HepG2 (cell line): ENCODE results near the gene SLC6A12.
A peak's percentile ranks its signal among the peaks of the same experiment; 100 is the strongest.

Experiments
- ESRRA ChIP-seq: sonication (generic); formaldehyde crosslinking; IDR thresholded peaks from 2 replicates; pipeline ENCODE4 v1.5.1; 2020; ENCODE audit warnings: mild to moderate bottlenecking, low read depth, missing genetic modification reagents
- FOXA3 ChIP-seq: IDR thresholded peaks from 2 replicates; pipeline ENCODE4 v1.6.1; 2016; ENCODE audit warnings: missing genetic modification reagents, missing compliant biosample characterization
- HDAC2 ChIP-seq: sonication (generic); formaldehyde crosslinking; IDR thresholded peaks from 2 replicates; pipeline ENCODE4 v1.4.0; 2020; ENCODE audit warnings: missing genetic modification reagents
- NCOA2 ChIP-seq: sonication (generic); formaldehyde crosslinking; IDR thresholded peaks from 2 replicates; pipeline ENCODE4 v1.8.0; 2022; ENCODE audit warnings: inconsistent platforms
- SCMH1 ChIP-seq: sonication (generic); formaldehyde crosslinking; IDR thresholded peaks from 2 replicates; pipeline ENCODE4 v1.9.0; 2021; ENCODE audit warnings: missing genetic modification reagents, mild to moderate bottlenecking, borderline replicate concordance
- SMYD3 ChIP-seq: sonication (generic); formaldehyde crosslinking; IDR thresholded peaks from 2 replicates; pipeline ENCODE4 v1.8.1; 2023; ENCODE audit warnings: mild to moderate bottlenecking, missing genetic modification reagents
- ZFP1 ChIP-seq: IDR thresholded peaks from 2 replicates; pipeline ENCODE4 v1.6.1; 2016
- ZNF274 ChIP-seq: sonication (generic); formaldehyde crosslinking; IDR thresholded peaks from 2 replicates; pipeline ENCODE4 v1.5.1; 2020; ENCODE audit warnings: mild to moderate bottlenecking, missing genetic modification reagents
- ZNF350 ChIP-seq: sonication (generic); formaldehyde crosslinking; IDR thresholded peaks from 2 replicates; pipeline ENCODE4 v1.4.0; 2020; ENCODE audit warnings: mild to moderate bottlenecking, low read depth, missing genetic modification reagents, borderline replicate concordance
- TF ChIP-seq, protein P1 (sequence below): sonication (generic); formaldehyde crosslinking; IDR thresholded peaks from 2 replicates; pipeline ENCODE4 v1.5.0; 2020; ENCODE audit warnings: mild to moderate bottlenecking, missing genetic modification reagents, moderate library complexity
- TF ChIP-seq, protein P2 (sequence below): sonication (generic); formaldehyde crosslinking; IDR thresholded peaks from 2 replicates; pipeline ENCODE4 v1.5.1; 2020; ENCODE audit warnings: mild to moderate bottlenecking, missing genetic modification reagents, borderline replicate concordance
- TF ChIP-seq, protein P3 (sequence below): sonication (generic); formaldehyde crosslinking; IDR thresholded peaks from 2 replicates; pipeline ENCODE4 v1.4.0; 2020; ENCODE audit warnings: missing genetic modification reagents

DNA sequence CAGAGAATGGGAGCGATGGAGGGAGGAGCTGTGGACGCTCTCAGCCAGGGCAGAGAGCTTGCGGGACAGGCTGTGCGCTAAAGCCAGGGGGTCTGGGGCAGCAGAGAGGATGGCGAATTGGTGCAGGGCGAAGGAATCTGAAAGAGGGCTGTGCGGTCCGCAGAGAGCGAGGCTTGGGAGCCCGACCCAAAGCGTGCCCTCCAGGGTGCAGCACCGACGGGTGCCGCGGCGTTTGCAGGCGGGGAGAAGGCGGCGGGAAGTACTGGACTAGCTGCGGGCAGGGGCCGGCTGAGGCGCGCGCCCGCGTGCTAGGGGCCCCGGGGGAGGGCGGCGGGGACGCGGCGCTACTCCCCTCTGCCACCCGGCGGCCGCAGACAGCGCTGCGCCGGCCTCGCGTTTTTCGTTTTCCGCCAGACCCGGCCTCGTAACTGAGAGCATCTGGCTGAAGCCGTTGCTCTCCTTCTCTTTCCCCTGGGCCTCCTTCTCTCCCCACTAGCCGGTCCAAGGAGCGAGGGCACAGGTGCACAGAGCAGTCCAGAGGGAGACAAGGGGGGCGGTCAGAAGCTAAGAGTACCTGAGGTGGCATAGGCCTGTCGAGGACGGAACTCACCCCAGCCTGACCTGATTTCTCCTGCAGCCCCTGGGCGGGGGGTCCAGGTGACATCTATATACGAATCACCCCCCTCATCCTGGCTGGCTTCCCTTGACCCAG is 24.9 kb downstream of the SLC6A12 start:
- TF ChIP-seq HDAC2 = no peak
- TF ChIP-seq SMYD3 (CRISPR knock-in tag) = no peak
- TF ChIP-seq, protein P1, sequence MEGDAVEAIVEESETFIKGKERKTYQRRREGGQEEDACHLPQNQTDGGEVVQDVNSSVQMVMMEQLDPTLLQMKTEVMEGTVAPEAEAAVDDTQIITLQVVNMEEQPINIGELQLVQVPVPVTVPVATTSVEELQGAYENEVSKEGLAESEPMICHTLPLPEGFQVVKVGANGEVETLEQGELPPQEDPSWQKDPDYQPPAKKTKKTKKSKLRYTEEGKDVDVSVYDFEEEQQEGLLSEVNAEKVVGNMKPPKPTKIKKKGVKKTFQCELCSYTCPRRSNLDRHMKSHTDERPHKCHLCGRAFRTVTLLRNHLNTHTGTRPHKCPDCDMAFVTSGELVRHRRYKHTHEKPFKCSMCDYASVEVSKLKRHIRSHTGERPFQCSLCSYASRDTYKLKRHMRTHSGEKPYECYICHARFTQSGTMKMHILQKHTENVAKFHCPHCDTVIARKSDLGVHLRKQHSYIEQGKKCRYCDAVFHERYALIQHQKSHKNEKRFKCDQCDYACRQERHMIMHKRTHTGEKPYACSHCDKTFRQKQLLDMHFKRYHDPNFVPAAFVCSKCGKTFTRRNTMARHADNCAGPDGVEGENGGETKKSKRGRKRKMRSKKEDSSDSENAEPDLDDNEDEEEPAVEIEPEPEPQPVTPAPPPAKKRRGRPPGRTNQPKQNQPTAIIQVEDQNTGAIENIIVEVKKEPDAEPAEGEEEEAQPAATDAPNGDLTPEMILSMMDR (CRISPR knock-in tag) = peak; percentile 75
- TF ChIP-seq ZNF274 (CRISPR knock-in tag) = no peak
- TF ChIP-seq FOXA3 (CRISPR knock-in tag) = no peak
- TF ChIP-seq ESRRA (CRISPR knock-in tag) = no peak; the same call in 1 of the 2 replicates
- TF ChIP-seq ZNF350 (CRISPR knock-in tag) = no peak
- no peak for TF ChIP-seq SCMH1
- no peak for TF ChIP-seq NCOA2 (CRISPR knock-in tag)
- TF ChIP-seq ZFP1 (CRISPR knock-in tag) = no peak
- TF ChIP-seq, protein P2, sequence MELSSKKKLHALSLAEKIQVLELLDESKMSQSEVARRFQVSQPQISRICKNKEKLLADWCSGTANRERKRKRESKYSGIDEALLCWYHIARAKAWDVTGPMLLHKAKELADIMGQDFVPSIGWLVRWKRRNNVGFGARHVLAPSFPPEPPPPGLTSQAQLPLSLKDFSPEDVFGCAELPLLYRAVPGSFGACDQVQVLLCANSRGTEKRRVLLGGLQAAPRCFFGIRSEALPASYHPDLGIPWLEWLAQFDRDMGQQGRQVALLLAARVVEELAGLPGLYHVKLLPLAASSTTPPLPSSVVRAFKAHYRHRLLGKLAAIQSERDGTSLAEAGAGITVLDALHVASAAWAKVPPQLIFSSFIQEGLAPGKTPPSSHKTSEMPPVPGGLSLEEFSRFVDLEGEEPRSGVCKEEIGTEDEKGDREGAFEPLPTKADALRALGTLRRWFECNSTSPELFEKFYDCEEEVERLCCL (CRISPR knock-in tag) = no peak
- TF ChIP-seq, protein P3, sequence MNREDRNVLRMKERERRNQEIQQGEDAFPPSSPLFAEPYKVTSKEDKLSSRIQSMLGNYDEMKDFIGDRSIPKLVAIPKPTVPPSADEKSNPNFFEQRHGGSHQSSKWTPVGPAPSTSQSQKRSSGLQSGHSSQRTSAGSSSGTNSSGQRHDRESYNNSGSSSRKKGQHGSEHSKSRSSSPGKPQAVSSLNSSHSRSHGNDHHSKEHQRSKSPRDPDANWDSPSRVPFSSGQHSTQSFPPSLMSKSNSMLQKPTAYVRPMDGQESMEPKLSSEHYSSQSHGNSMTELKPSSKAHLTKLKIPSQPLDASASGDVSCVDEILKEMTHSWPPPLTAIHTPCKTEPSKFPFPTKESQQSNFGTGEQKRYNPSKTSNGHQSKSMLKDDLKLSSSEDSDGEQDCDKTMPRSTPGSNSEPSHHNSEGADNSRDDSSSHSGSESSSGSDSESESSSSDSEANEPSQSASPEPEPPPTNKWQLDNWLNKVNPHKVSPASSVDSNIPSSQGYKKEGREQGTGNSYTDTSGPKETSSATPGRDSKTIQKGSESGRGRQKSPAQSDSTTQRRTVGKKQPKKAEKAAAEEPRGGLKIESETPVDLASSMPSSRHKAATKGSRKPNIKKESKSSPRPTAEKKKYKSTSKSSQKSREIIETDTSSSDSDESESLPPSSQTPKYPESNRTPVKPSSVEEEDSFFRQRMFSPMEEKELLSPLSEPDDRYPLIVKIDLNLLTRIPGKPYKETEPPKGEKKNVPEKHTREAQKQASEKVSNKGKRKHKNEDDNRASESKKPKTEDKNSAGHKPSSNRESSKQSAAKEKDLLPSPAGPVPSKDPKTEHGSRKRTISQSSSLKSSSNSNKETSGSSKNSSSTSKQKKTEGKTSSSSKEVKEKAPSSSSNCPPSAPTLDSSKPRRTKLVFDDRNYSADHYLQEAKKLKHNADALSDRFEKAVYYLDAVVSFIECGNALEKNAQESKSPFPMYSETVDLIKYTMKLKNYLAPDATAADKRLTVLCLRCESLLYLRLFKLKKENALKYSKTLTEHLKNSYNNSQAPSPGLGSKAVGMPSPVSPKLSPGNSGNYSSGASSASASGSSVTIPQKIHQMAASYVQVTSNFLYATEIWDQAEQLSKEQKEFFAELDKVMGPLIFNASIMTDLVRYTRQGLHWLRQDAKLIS = no peak
